DND-41 (cell line): Measurements from ENCODE around the gene UBE2V1.

Experiments used
- ATAC-seq: fragments of 200-7000 bp; cut with Tn5 transposase; 3 replicates; pipeline ENCODE4 v1.9.1; 2021; ENCODE audit warnings: low read depth; ENCODE audit not compliant: insufficient read depth
- DNase-seq: peaks from one replicate; pipeline ENCODE4 v3.0.0-alpha.2; 2020
- H2AFZ ChIP-seq: 2 replicates; pipeline ENCODE4 v1.6.0; 2012; ENCODE audit warnings: low read depth, low read length
- H3K27ac ChIP-seq: 2 replicates; pipeline ENCODE4 v1.5.1; 2012; ENCODE audit warnings: low read length, inconsistent platforms
- H3K27me3 ChIP-seq: fragments of 200-600 bp; sonication (generic); 2 replicates; pipeline ENCODE4 v1.6.0; 2012; ENCODE audit warnings: low read length, mild to moderate bottlenecking, inconsistent platforms; ENCODE audit not compliant: insufficient read depth, poor library complexity
- H3K36me3 ChIP-seq: 2 replicates; pipeline ENCODE4 v1.5.1; 2012; ENCODE audit warnings: low read length, inconsistent platforms; ENCODE audit not compliant: insufficient read depth
- H3K4me1 ChIP-seq: 2 replicates; pipeline ENCODE4 v1.5.1; 2012; ENCODE audit warnings: mild to moderate bottlenecking, low read length; ENCODE audit not compliant: insufficient read depth
- H3K4me2 ChIP-seq: 2 replicates; pipeline ENCODE4 v1.6.0; 2012; ENCODE audit warnings: mild to moderate bottlenecking, moderate library complexity, low read length, inconsistent platforms; ENCODE audit not compliant: insufficient read depth
- H3K4me3 ChIP-seq, 2 experiments: fragments of 200-600 bp in 1 of 2; shearing (Covaris generic) in 1 of 2; 2 replicates each; pipeline ENCODE4 v1.5.1; 2012 to 2016; ENCODE audit warnings: inconsistent platforms in 2 of 2, low read length in 2 of 2, mild to moderate bottlenecking in 2 of 2, low read depth in 1 of 2, moderate library complexity in 1 of 2
- H3K79me2 ChIP-seq: 2 replicates; pipeline ENCODE4 v1.6.0; 2012; ENCODE audit warnings: low read length, inconsistent platforms; ENCODE audit not compliant: insufficient read depth
- H3K9ac ChIP-seq: 2 replicates; pipeline ENCODE4 v1.6.0; 2012; ENCODE audit warnings: low read depth, mild to moderate bottlenecking, inconsistent platforms, low read length, moderate library complexity
- H3K9me3 ChIP-seq: 2 replicates; pipeline ENCODE4 v1.5.1; 2012; ENCODE audit warnings: low read length, moderate library complexity, mild to moderate bottlenecking, inconsistent platforms; ENCODE audit not compliant: insufficient read depth, severe bottlenecking
- H4K20me1 ChIP-seq: 2 replicates; pipeline ENCODE4 v1.6.0; 2012; ENCODE audit warnings: low read length; ENCODE audit not compliant: insufficient read depth
- CTCF ChIP-seq: IDR thresholded peaks from 2 replicates; pipeline ENCODE4 v1.5.1; 2012; ENCODE audit warnings: borderline replicate concordance, low read length, moderate library complexity, mild to moderate bottlenecking; ENCODE audit not compliant: poor library complexity, severe bottlenecking; ENCODE audit errors: extremely low read depth
- EZH2 ChIP-seq: IDR thresholded peaks from 3 replicates; pipeline ENCODE4 v1.6.1; 2012; ENCODE audit warnings: borderline replicate concordance, low read depth, mild to moderate bottlenecking, moderate library complexity, low read length, inconsistent platforms; ENCODE audit not compliant: severe bottlenecking

UBE2V1 gene

GRCh38 chr20:50061151-50062005, 51.6 kb downstream of the UBE2V1 start:
- TF ChIP-seq EZH2 (no peak), CTCF (no peak)
- H4K20me1 ChIP-seq: peaks cover 4% of the 10 kb centered on the region; the same call in 1 of the 2 replicates

GRCh38 chr20:50058662-50059402, 54.1 kb downstream of the UBE2V1 start:
- no peak overlapping the region for H3K27ac ChIP-seq
- DNase-seq (no peak), ATAC-seq (no peak)
- H3K4me2 ChIP-seq: no peak overlapping the region
- H2AFZ ChIP-seq: no peak overlapping the region
- H3K27me3 ChIP-seq: peaks cover 2% of the 10 kb centered on the region
- no peak for TF ChIP-seq CTCF
- no peak for TF ChIP-seq EZH2
- H3K9ac ChIP-seq: no peak overlapping the region
- no peaks in the 10 kb centered on the region for H3K79me2 ChIP-seq
- H4K20me1 ChIP-seq: peaks cover 4% of the 10 kb centered on the region; the same call in 1 of the 2 replicates
- no peaks in the 10 kb centered on the region for H3K9me3 ChIP-seq
- H3K4me3 ChIP-seq: no peak overlapping the region
- H3K4me1 ChIP-seq: no peaks in the 10 kb centered on the region
- no peaks in the 10 kb centered on the region for H3K36me3 ChIP-seq

More at GRCh38 chr20:50061151-50062005, 51.6 kb downstream of the UBE2V1 start:
- DNase-seq (no peak), ATAC-seq (no peak)
- Histone ChIP-seq H3K9ac (no peak overlapping the region), H3K4me1 (no peaks in the 10 kb centered on the region), H3K27ac (no peak overlapping the region), H3K4me3 (no peak overlapping the region), H3K36me3 (no peaks in the 10 kb centered on the region), H3K9me3 (no peaks in the 10 kb centered on the region), H3K79me2 (no peaks in the 10 kb centered on the region), H3K4me2 (no peak overlapping the region), H2AFZ (no peak overlapping the region), H3K27me3 (no peaks in the 10 kb centered on the region)

GRCh38 chr20:50057714-50058053, 55.3 kb downstream of the UBE2V1 start:
- H3K9ac ChIP-seq: no peak overlapping the region
- no peak overlapping the region for H3K27ac ChIP-seq
- no peak overlapping the region for H3K4me2 ChIP-seq
- no peak overlapping the region for H2AFZ ChIP-seq
- TF ChIP-seq CTCF (no peak), EZH2 (no peak)
- no peaks in the 10 kb centered on the region for H3K79me2 ChIP-seq
- H3K4me3 ChIP-seq: no peak overlapping the region
- peaks cover 4% of the 10 kb centered on the region; the same call in 1 of the 2 replicates for H4K20me1 ChIP-seq
- H3K9me3 ChIP-seq: no peaks in the 10 kb centered on the region
- ATAC-seq: no peak
- no peak for DNase-seq
- H3K4me1 ChIP-seq: no peaks in the 10 kb centered on the region
- peaks cover 2% of the 10 kb centered on the region for H3K27me3 ChIP-seq
- no peaks in the 10 kb centered on the region for H3K36me3 ChIP-seq
